Mammary epithelial cell (primary cell): ENCODE measurements around the gene SMIM43.

ENCODE experiments used
- CTCF ChIP-seq, 2 donors: IDR thresholded peaks in 1 of 2; conservative IDR thresholded peaks in 1 of 2; 2 replicates each; pipeline ENCODE4 v1.5.1; 2011 to 2012; ENCODE audit warnings: inconsistent platforms in 2 of 2, low read length in 2 of 2, mild to moderate bottlenecking in 2 of 2, control low read depth in 1 of 2, low read depth in 1 of 2; ENCODE audit not compliant: insufficient read depth in 1 of 2; ENCODE audit errors: extremely low read depth in 1 of 2
- EZH2 ChIP-seq: IDR thresholded peaks from 2 replicates; pipeline ENCODE4 v1.6.1; 2012; ENCODE audit warnings: low read length, inconsistent platforms, borderline replicate concordance

GRCh38 chr4:121712783-121713182 is 52.2 kb downstream of the SMIM43 start:
- no peak for TF ChIP-seq CTCF (conservative IDR thresholded peaks at IDR 0.05 in 1 of 2, IDR thresholded peaks at IDR 0.05 in 1 of 2; ENCODE audit: extremely low read depth in 1 of 2, insufficient read depth in 1 of 2, low read depth in 1 of 2, low read length in 2 of 2)
- TF ChIP-seq EZH2: no peak
